BE2C (cell line): Measurements from ENCODE around the gene PASK.

Source experiments
- DNase-seq: peaks from one replicate; pipeline ENCODE4 v3.0.0-alpha.2; 2020
- H3K27me3 ChIP-seq: fragments of 250-450 bp; sonication (Bioruptor Pico); 2 replicates; pipeline ENCODE4 v1.5.1; 2020; ENCODE audit warnings: mild to moderate bottlenecking
- H3K36me3 ChIP-seq: fragments of 250-450 bp; sonication (Bioruptor Pico); 2 replicates; pipeline ENCODE4 v1.5.1; 2020; ENCODE audit warnings: mild to moderate bottlenecking
- H3K4me1 ChIP-seq: fragments of 250-450 bp; sonication (Bioruptor Pico); 2 replicates; pipeline ENCODE4 v1.5.1; 2020
- H3K4me3 ChIP-seq: 2 replicates; pipeline ENCODE4 v1.5.1; 2011; ENCODE audit warnings: low read depth, low read length
- H3K9me3 ChIP-seq: fragments of 250-450 bp; sonication (Bioruptor Pico); 2 replicates; pipeline ENCODE4 v1.5.1; 2020
- CTCF ChIP-seq: IDR thresholded peaks from 2 replicates; pipeline ENCODE4 v1.5.1; 2012; ENCODE audit warnings: mild to moderate bottlenecking, low read depth, low read length

Gene PASK

GRCh38 chr2:241137276-241138190, 11.7 kb downstream of the PASK start:
- H3K9me3 ChIP-seq: no peaks in the 10 kb centered on the region
- no peaks in the 10 kb centered on the region for H3K27me3 ChIP-seq
- H3K4me3 ChIP-seq: no peak overlapping the region
- DNase-seq: no peak
- no peaks in the 10 kb centered on the region for H3K4me1 ChIP-seq
- peaks cover 13% of the 10 kb centered on the region for H3K36me3 ChIP-seq
- no peak for TF ChIP-seq CTCF

- no peaks in the 10 kb centered on the region for H3K9me3 ChIP-seq
- H3K4me1 ChIP-seq: no peaks in the 10 kb centered on the region
- H3K4me3 ChIP-seq: no peak overlapping the region
- DNase-seq: no peak
- TF ChIP-seq CTCF: no peak
- peaks cover 13% of the 10 kb centered on the region for H3K36me3 ChIP-seq
- H3K27me3 ChIP-seq: no peaks in the 10 kb centered on the region
These were observed 12.5 kb downstream of the PASK start for GRCh38 chr2:241136661-241137260.

- no peak overlapping the region for H3K4me3 ChIP-seq
- no peak for TF ChIP-seq CTCF
- H3K9me3 ChIP-seq: no peaks in the 10 kb centered on the region
- H3K36me3 ChIP-seq: peaks cover 13% of the 10 kb centered on the region
- H3K27me3 ChIP-seq: no peaks in the 10 kb centered on the region
- no peak for DNase-seq
- H3K4me1 ChIP-seq: no peaks in the 10 kb centered on the region
These were observed 13.1 kb downstream of the PASK start for GRCh38 chr2:241136191-241136590.

GRCh38 chr2:241135737-241136136, 13.5 kb downstream of the PASK start:
- Histone ChIP-seq H3K9me3 (no peaks in the 10 kb centered on the region), H3K36me3 (peaks cover 13% of the 10 kb centered on the region), H3K27me3 (no peaks in the 10 kb centered on the region), H3K4me1 (no peaks in the 10 kb centered on the region), H3K4me3 (no peak overlapping the region)
- no peak for TF ChIP-seq CTCF
- no peak for DNase-seq

GRCh38 chr2:241134711-241135110, 14.6 kb downstream of the PASK start:
- no peaks in the 10 kb centered on the region for H3K4me1 ChIP-seq
- TF ChIP-seq CTCF: no peak
- DNase-seq: no peak
- H3K27me3 ChIP-seq: no peaks in the 10 kb centered on the region
- H3K4me3 ChIP-seq: no peak overlapping the region
- no peaks in the 10 kb centered on the region for H3K9me3 ChIP-seq
- peaks cover 10% of the 10 kb centered on the region for H3K36me3 ChIP-seq

- Histone ChIP-seq H3K4me3 (no peak overlapping the region), H3K36me3 (peaks cover 10% of the 10 kb centered on the region), H3K27me3 (no peaks in the 10 kb centered on the region), H3K4me1 (no peaks in the 10 kb centered on the region), H3K9me3 (no peaks in the 10 kb centered on the region)
- no peak for TF ChIP-seq CTCF
- no peak for DNase-seq
These were observed 15.8 kb downstream of the PASK start for GRCh38 chr2:241133436-241133820.
